ENCODE data around the gene NEDD4. TPM values are rescaled to one million over a fixed set of nuclear protein-coding genes. Genes with fewer than 3 reads are reported as not detected.
"Not testable (repeated sequence)": the region's sequence is repeated elsewhere in the genome, so short reads cannot be mapped to it uniquely, and the experiment has no call there.

NEDD4 gene
- total RNA-seq, 1 experiment from 2014 or later = 19.5 TPM

GRCh38 chr15:55785593-55785992 lies 207.8 kb downstream of the NEDD4 start:
- not testable (repeated sequence) for DNase-seq (ENCODE audit: low read depth)

- DNase-seq (ENCODE audit: low read depth) = no peak
Observed at GRCh38 chr15:55784286-55784685, 209.1 kb downstream of the NEDD4 start.

DNA sequence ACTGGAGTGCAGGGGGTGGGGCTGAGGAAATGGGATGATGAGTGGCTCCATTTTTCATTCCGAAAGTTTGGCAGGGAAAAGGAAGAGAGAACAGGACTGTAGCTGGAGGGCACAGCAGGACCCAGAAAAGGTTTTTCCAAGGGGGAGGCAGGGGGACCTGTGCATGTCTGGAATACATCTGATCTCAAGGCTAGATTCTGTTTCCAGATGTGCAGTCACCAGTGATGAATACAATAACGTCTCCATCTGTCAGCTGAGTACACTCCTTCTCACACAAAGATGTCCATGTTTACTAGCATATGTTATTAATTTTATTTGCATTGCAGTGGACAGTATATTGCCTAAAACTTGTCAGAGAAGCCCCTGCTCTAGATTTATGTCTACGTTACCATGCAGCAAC lies 210.5 kb downstream of the NEDD4 start:
- DNase-seq (ENCODE audit: low read depth) = no peak

DNA sequence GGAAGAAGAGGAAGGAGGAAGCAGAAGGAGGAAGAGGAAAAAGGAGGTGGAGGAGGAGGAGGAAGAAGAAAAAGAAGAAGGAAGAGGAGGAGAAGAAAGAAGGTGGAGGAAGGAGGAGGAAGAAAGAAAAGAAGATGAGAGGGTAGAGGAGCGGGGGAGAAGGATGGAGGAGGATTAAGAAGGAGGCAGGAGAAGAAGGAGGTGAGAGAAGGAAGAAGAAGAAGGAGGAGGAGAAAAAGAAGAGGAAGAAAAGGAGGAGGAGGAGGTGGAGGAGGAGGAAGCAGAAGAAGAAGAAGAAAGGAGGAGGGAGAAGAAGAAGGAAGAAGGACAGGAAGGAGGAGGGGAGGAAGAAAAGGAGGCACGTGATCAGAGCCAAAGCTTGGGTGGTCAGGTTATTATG lies 213.1 kb downstream of the NEDD4 start:
- no peak for DNase-seq (ENCODE audit: low read depth)

- DNase-seq (ENCODE audit: low read depth) = no peak
Observed at GRCh38 chr15:55778932-55779331, 214.5 kb downstream of the NEDD4 start.

Small RNA genes within 50 kb of the gene (small RNA-seq; reads per million reads assigned to genes)
- gene RN7SL568P = not detected

All from HT1080 (cell line).